ENCODE measurements around the gene P2RY14.

Gene P2RY14

DNA sequence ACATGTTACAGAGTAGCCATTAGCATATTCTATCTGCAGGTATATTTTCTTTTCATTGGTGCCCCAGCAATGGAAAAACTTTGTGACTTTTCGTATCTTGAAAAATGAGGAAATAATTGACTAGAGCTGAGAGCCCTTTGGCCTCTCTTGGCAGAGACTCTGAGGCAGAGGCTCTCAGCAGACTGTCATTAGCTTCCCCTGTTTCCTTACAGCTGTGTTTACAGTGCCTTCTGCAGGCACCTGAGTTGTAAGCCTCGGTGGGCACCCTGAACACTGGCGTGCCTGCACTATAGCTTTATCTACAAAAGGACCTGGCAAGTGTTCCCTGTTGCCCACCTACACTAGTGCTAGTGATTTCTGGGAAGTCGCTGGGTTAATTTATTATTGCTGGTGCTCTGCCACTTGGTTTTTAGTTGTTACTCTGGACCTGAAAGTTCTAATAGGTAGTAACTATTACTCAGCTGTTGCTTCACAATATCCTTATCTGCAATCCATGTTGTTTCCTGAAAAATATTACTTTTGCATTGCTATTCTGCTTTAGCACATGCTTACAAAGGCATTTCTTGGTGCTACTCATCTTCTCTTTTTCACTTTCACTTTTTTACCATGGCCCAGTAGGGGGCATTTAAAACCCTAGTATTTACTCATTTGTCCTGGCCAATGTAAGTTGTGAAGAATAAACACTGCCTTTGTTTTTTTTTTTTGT, 67.5 kb downstream of the P2RY14 start:
- no peak for DNase-seq

GRCh38 chr3:151209654-151210053, 68.7 kb downstream of the P2RY14 start:
- DNase-seq: no peak

DNA sequence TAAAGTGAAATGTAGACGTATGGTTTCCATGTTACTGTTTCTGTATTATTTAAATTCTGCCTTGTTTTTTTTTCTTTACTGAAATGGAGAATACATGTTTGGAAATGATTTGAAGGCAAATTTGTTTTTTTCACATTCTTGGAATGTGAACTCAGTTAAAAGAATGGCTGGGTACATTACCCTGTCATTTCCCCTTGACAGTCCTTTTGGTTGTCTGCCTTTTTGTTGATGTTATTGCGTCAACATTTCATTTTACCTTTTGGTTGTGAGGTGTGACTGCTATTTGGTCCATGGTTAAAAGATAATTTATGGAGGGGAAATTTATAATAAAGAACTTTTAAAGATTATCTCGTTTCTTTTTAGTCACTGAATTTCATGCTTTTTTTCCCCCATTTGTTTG, 72.1 kb downstream of the P2RY14 start:
- no peak for DNase-seq

GRCh38 chr3:151205482-151205881, 72.9 kb downstream of the P2RY14 start:
- DNase-seq: no peak

DNA sequence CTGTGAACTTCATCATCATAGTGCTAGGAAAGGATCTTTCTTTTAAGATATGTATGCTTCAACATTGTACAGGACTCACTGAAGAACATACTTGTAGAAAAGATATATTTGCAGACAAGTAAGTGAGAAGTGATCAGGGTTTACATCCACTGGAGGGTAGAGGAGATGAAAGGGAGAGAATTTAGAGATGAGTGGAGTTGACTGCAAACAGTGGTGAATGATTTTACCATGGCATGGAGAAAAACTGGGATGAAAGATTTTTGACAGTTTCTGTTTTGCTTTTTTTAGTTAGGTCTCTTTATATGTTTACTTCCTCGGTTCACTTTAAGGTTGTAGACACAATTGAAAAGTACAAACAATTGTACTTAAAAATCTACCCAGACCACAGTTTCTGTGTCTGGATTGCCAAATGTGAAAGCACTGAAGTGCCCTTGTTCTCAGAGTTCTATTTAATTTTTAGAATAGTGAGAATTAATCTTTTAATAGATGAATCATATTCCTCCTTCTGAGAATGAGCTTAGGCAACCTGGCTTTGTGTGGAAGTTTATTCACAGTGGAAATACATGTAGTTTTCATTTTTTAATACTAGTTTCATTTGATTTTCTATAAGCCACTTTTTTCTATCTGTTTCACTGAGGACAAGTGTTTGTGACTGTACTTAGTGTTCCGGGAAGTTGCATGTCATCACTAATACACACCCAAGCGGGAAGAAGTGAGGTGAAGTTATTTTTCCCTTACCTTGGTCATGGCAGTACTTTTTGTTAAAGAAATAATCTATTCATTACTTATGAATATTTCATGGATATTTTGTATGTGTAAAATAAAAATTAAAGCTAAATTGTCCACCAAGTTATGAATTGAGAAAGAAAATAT, 73.6 kb downstream of the P2RY14 start:
- DNase-seq: no peak

DNA sequence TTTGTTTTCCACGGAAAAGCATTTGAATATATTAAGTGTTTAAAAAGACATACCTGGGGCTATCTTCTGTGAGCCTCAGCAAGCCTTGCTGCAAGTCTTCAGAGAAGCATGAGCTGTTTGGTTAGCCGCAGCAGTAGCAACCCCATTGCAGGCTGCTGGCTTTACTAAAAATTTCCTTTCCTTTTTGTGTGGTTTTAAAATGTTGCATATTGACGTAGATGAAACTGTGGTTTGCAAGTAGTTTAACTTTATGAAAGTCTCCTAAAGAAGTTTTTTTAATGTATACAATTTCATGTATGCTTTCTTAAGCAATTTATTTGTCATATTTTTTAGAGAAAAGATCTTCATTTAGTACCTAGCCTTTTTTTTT, 75.3 kb downstream of the P2RY14 start, which contains the start of gene GPR171:
Gene GPR171 (minus strand): TSS at position 166 of the 370 bp plus-strand sequence. CDS start 3,830 bp downstream, outside the sequence.
- peak; percentile 30 for DNase-seq

DNA sequence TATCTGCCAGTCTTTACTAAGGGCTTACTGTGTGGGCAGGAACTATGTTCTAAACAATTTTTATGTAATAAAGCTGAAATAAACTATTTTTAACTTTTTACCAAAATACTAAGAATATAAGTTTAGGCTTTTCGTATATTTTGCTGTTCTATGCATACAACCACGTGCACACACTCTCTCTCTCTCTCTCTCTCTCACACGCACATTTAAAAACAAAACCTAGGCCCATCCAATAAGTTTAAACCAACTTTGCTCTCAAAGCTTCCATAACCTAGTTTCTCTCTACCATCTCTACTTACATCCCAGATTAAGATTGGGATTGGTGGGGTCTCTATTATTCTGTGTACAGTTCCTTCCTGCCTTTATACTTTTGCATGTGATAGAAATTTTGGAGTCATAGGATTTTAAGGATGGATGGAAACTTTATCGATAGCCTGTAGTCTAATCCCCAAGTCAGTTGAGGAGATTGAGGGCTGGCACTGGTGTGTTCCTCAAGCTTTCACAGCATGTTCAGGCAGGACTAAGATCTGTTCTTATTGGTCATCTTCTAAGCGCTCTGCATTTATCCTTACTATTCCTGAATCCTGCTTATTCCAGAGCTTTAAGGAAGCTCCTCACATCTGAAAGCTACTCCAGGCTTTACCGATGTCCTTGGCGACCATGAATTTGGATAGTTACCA, 77.2 kb downstream of the P2RY14 start:
- no peak for DNase-seq

- no peak for DNase-seq
Measured at GRCh38 chr3:151200586-151200985, 77.8 kb downstream of the P2RY14 start.

- no peak for DNase-seq
Measured at GRCh38 chr3:151199554-151200438, 78.5 kb downstream of the P2RY14 start.

DNA sequence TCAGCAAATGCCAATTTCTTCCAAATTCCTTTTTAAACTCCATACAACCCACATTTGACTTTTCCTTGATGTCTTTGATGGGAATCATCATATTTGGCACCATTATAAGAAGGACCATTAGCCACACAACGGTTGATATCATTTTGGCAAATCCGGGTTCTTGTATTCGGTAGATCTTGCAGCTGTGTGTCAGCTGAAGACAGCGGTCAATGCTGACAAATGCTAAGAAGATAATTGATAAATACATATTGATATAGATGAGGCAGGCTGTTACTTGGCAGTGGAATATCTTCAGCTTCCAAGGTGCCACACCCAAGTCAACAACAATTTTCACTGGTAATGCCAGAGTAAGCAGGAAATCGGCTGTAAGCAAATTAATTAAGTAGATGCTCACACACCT, 79.5 kb downstream of the P2RY14 start:
- no peak for DNase-seq

GRCh38 chr3:151197981-151198767, 80.2 kb downstream of the P2RY14 start:
- no peak for DNase-seq

GRCh38 chr3:151197228-151197627, 81.1 kb downstream of the P2RY14 start:
- DNase-seq: no peak

GRCh38 chr3:151196434-151196833, 81.9 kb downstream of the P2RY14 start:
- DNase-seq: no peak

DNA sequence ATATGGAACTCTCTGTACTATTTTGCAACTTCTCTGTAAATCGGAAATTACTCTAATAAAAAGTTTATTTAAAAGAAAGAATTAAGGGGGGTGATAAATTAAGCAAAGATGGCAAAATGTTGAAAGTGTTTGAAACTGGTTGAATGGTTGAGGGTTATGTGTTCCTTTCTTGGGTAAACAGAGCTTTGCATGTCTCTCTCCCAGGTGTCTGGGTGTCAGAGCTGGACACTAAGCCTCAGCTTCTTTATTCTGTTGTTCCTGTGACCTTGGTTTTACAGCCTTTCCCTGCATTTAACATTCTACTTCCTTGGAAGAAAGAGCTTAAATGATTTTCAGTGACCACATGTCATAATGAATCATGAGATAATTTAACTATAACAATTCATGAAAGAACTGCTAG, 82.5 kb downstream of the P2RY14 start:
- no peak for DNase-seq

- no peak for DNase-seq
Measured at GRCh38 chr3:151192545-151192944, 85.8 kb downstream of the P2RY14 start.

DNA sequence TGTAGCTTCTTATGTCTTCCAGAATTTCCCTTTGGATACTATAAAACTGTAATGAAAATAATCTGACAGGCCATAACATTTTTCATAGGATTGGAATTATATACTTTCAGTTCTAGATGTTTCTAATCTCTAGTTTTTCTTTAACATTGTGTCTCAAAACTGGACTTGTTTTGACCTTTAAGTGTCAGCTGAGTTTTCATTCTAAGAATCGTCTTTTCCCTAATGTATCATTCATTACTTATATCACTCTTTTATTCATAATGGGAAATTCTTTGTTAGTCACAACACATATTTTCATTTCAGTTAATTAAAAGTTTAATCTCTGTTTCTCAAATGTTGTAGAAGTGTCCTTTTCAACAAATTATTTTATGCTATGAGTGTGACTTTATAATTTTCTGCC, 87.2 kb downstream of the P2RY14 start:
- no peak for DNase-seq

- DNase-seq: no peak
Measured at GRCh38 chr3:151183265-151183671, 95.1 kb downstream of the P2RY14 start.

DNA sequence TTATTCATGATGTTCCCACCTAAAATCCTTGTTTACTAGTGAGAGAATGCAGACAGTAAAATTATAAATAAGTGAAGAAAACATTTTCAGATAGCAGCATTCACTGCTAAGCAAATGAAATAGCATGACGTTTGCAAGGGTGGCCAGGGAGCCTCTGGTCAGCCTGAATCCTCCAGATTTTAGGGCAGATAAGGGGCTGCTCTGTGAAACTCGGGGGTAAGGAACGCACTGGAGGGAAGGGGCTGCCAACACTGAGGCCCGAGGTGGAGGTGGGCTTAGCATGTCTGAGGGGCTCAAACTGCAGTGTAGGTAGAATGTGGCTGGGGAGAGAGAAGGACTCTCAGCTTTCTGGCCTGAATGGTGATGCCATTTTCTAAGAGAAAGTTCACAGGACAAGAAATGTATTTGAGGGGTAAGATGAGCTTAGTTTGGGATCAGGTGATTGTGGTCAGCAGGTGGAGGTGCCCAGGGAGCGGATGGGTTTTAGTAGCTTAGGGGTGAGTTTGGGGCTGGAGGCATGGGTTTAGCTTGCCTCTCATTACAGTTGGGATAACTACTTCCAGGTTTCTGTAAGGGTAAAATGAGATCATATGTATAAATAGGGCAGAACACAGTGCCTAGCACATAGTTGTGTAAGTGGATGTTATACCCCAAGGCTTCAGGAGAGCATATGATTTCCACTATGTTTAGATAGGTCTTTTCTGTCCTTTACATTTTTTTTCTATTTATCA, 95.8 kb downstream of the P2RY14 start:
- DNase-seq: no peak

GRCh38 chr3:151178208-151178845, 100.0 kb downstream of the P2RY14 start:
- DNase-seq: no peak

- DNase-seq: no peak
Measured at GRCh38 chr3:151175952-151176351, 102.4 kb downstream of the P2RY14 start.
